ENCODE data around the gene PIEZO2.
A peak's percentile ranks its signal among the peaks of the same experiment; 100 is the strongest.

Gene PIEZO2

GRCh38 chr18:10856132-10856531 lies 293.2 kb downstream of the PIEZO2 start:
- peak overlapping the region; percentile 65 for H3K4me2 ChIP-seq (ENCODE audit: low read depth, low read length, poor library complexity, severe bottlenecking)

GRCh38 chr18:10852385-10853303 lies 296.7 kb downstream of the PIEZO2 start:
- Histone ChIP-seq H3K9ac (ENCODE audit: low read depth, low read length, poor library complexity, severe bottlenecking) (no peak overlapping the region), H3K4me2 (ENCODE audit: low read depth, low read length, poor library complexity, severe bottlenecking) (peak overlapping the region; percentile 2), H3K36me3 (ENCODE audit: insufficient read depth, low read length) (no peaks in the 10 kb centered on the region), H2AFZ (ENCODE audit: low read length) (no peak overlapping the region), H3K4me1 (ENCODE audit: insufficient read depth, low read length, poor library complexity, severe bottlenecking) (peaks cover 37% of the 10 kb centered on the region), H4K20me1 (ENCODE audit: insufficient read depth, low read length, poor library complexity, severe bottlenecking) (no peaks in the 10 kb centered on the region), H3K27me3 (ENCODE audit: insufficient read depth, low read length, poor library complexity, severe bottlenecking) (no peaks in the 10 kb centered on the region), H3K9me2 (replicated peaks; ENCODE audit: low read depth, low read length) (no peaks in the 10 kb centered on the region), H3K9me3 (ENCODE audit: insufficient read depth, low read depth, low read length) (no peaks in the 10 kb centered on the region), H3K79me2 (ENCODE audit: insufficient read depth, low read length) (no peaks in the 10 kb centered on the region), H3K4me3 (ENCODE audit: low read length, poor library complexity, severe bottlenecking) (no peak overlapping the region), H3F3A (ENCODE audit: low read depth) (no peaks in the 10 kb centered on the region)
- no peak for TF ChIP-seq CTCF (conservative IDR thresholded peaks at IDR 0.05; ENCODE audit: low read length)
- TF ChIP-seq EZH2phosphoT487 (IDR thresholded peaks at IDR 0.05; ENCODE audit: borderline replicate concordance) = no peak

More at GRCh38 chr18:10856132-10856531, 293.2 kb downstream of the PIEZO2 start:
- H3K9ac ChIP-seq (ENCODE audit: low read depth, low read length, poor library complexity, severe bottlenecking) = no peak overlapping the region
- no peak for TF ChIP-seq CTCF (conservative IDR thresholded peaks at IDR 0.05; ENCODE audit: low read length)
- no peak for TF ChIP-seq EZH2phosphoT487 (IDR thresholded peaks at IDR 0.05; ENCODE audit: borderline replicate concordance)
- no peaks in the 10 kb centered on the region for H3F3A ChIP-seq (ENCODE audit: low read depth)
- no peaks in the 10 kb centered on the region for H4K20me1 ChIP-seq (ENCODE audit: insufficient read depth, low read length, poor library complexity, severe bottlenecking)
- no peaks in the 10 kb centered on the region for H3K36me3 ChIP-seq (ENCODE audit: insufficient read depth, low read length)
- peaks cover 33% of the 10 kb centered on the region for H3K4me1 ChIP-seq (ENCODE audit: insufficient read depth, low read length, poor library complexity, severe bottlenecking)
- peak overlapping the region; percentile 39 for H3K4me3 ChIP-seq (ENCODE audit: low read length, poor library complexity, severe bottlenecking)
- no peaks in the 10 kb centered on the region for H3K27me3 ChIP-seq (ENCODE audit: insufficient read depth, low read length, poor library complexity, severe bottlenecking)
- no peaks in the 10 kb centered on the region for H3K79me2 ChIP-seq (ENCODE audit: insufficient read depth, low read length)
- H3K9me3 ChIP-seq (ENCODE audit: insufficient read depth, low read depth, low read length) = no peaks in the 10 kb centered on the region
- no peaks in the 10 kb centered on the region for H3K9me2 ChIP-seq (replicated peaks; ENCODE audit: low read depth, low read length)
- 0 out of 2 replicates have a peak overlapping the region, but pooled peaks have one; percentile 67 for H2AFZ ChIP-seq (ENCODE audit: low read length)

- TF ChIP-seq EZH2phosphoT487 (IDR thresholded peaks at IDR 0.05; ENCODE audit: borderline replicate concordance) (no peak), CTCF (conservative IDR thresholded peaks at IDR 0.05; ENCODE audit: low read length) (peak; percentile 88)
- H3F3A ChIP-seq (ENCODE audit: low read depth) = no peaks in the 10 kb centered on the region
- peak overlapping the region; percentile 2 for H3K4me2 ChIP-seq (ENCODE audit: low read depth, low read length, poor library complexity, severe bottlenecking)
- no peak overlapping the region for H2AFZ ChIP-seq (ENCODE audit: low read length)
- H3K27me3 ChIP-seq (ENCODE audit: insufficient read depth, low read length, poor library complexity, severe bottlenecking) = no peaks in the 10 kb centered on the region
- no peak overlapping the region for H3K4me3 ChIP-seq (ENCODE audit: low read length, poor library complexity, severe bottlenecking)
- no peaks in the 10 kb centered on the region for H3K36me3 ChIP-seq (ENCODE audit: insufficient read depth, low read length)
- peaks cover 30% of the 10 kb centered on the region for H3K4me1 ChIP-seq (ENCODE audit: insufficient read depth, low read length, poor library complexity, severe bottlenecking)
- H3K79me2 ChIP-seq (ENCODE audit: insufficient read depth, low read length) = no peaks in the 10 kb centered on the region
- no peaks in the 10 kb centered on the region for H3K9me2 ChIP-seq (replicated peaks; ENCODE audit: low read depth, low read length)
- no peak overlapping the region for H3K9ac ChIP-seq (ENCODE audit: low read depth, low read length, poor library complexity, severe bottlenecking)
- H3K9me3 ChIP-seq (ENCODE audit: insufficient read depth, low read depth, low read length) = no peaks in the 10 kb centered on the region
- no peaks in the 10 kb centered on the region for H4K20me1 ChIP-seq (ENCODE audit: insufficient read depth, low read length, poor library complexity, severe bottlenecking)
These were observed 297.5 kb downstream of the PIEZO2 start for GRCh38 chr18:10851824-10852319.
